GM21423 (cell line): ENCODE results near the gene KCNK18.
"Not testable (repeated sequence)": the region's sequence is repeated elsewhere in the genome, so short reads cannot be mapped to it uniquely, and the experiment has no call there.

Experiments used
- ATAC-seq: cut with Tn5 transposase; IDR thresholded peaks from one replicate; pipeline ENCODE4 v1.9.1; 2021; ENCODE audit warnings: mild to moderate bottlenecking, moderate library complexity; ENCODE audit not compliant: unreplicated experiment

KCNK18 gene

DNA sequence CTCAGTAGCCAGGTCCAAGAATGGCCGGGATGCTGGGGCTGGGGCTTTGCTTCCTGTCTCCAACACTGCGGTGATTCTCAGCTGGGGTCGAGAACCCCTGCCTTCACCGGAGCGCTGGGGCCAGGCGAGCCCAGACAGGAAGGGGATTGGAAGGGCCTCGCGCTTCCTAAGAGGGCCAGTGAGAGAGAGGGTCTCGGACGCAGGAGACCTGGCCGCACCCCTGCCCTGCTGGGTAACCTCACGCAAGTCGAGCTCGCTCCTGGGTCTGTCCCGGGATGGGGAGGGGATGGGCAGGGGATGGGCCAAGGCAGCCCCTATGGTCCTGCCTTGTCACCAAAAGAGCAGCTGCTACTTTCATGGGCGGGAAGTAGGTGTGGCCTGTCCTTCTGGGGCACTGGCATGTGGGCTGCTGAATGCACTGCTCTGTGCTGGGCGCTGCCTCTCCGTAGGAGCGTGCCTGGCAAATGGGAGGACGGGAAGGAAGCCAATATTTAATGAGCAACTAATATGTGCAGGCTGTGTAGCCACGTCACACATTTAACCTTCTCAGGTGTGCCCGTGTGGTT, 20.0 kb downstream of the KCNK18 start:
- ATAC-seq: peak; percentile 47

DNA sequence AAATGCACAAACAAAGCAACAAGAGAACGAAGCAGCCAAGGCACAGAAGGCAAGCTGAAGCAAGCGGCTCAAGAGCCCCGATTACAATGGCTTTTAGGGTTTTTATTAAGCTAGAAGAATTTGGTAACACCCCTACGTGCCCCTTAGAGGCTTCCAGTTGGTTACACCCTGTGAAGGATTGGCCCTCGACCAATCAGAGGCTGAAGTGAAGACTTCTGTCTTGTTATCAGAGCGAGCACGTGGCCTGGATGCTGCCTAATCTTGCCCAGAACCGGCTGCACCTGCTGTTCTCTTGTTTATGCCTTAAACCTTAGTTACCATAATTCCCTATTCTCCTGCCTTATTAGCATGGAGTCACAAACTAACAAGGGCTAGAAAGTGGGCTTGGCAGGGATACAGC, 21.4 kb downstream of the KCNK18 start:
- no peak for ATAC-seq

DNA sequence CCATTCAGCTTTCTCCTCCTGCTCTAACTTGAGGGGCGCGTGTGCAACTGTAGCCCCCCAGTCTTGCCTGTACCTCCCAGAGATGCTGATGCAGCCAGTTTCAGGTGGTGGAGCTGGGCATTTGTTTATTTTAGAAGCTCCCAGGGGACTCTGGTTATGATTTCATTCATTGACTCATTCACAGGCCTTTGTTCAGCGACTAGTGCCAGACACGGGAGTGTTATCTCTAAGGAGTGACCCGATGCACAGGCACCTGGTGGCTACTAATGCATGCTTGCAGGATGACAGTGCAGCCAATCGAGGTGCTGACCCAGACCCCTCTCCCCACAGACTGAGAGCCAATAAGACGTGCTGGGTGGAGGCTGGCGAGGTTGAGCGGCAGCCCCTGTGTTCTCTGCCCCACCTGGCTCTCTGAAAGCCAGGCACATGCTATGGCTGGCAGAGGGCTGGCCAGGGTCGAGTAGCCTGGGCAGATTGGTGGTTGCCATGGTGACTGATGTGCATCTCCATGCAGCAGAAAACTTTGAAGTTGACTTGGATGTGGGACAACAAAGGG, 23.9 kb downstream of the KCNK18 start:
- ATAC-seq: no peak

DNA sequence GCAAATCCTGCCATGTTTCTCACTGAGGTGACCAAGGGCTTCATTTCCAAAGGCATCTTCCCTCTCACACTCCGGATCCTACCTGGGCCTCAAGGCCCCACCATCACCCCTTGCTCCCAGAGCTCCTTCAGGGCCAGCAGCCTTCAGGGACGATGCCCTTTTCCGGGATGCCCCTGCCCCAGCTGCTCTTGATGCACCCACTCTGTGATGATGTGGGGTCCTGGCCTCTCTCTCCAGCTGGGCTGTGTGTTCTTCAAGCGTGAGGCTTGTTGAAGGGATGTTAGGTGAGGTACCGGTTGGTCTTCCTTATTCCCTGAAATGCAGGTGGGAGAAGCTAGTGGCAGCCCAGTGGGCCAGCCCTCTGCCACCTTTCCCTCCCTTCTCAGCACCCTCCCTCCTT, 25.3 kb downstream of the KCNK18 start:
- ATAC-seq: no peak

DNA sequence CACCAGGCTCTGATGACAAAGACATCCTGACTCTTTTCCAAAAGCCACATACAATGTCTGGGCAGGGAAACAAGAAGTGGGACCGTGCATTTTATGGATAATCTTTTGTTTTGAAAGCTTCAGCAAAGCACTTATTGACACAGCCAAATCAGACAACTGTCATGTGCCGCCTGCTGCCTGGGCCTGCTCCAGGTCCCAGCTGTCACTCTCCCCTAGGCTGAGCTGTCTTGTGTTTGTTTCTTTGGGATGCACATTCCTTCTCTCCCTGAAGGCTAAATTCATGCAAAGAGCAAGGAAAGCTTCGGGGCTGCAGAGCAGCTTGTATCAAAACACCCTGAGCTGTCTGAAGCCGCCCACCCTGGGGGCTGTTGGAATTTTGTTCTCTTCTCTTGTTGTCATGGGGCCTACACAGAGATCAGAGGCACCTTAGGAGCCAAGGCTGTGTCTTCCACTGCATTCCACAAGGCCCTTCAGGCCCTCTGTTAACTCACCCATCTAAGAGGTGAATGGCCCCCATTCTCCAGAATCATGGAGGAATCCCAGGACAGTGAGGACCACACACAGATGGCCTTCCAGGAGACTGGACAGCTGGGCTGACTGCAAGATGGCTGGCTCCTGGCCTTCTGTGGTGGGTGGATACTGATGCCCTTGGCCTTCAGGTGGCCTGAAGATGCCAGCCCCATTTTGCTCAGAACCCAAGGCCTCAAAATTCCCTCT, 25.8 kb downstream of the KCNK18 start:
- no peak for ATAC-seq

DNA sequence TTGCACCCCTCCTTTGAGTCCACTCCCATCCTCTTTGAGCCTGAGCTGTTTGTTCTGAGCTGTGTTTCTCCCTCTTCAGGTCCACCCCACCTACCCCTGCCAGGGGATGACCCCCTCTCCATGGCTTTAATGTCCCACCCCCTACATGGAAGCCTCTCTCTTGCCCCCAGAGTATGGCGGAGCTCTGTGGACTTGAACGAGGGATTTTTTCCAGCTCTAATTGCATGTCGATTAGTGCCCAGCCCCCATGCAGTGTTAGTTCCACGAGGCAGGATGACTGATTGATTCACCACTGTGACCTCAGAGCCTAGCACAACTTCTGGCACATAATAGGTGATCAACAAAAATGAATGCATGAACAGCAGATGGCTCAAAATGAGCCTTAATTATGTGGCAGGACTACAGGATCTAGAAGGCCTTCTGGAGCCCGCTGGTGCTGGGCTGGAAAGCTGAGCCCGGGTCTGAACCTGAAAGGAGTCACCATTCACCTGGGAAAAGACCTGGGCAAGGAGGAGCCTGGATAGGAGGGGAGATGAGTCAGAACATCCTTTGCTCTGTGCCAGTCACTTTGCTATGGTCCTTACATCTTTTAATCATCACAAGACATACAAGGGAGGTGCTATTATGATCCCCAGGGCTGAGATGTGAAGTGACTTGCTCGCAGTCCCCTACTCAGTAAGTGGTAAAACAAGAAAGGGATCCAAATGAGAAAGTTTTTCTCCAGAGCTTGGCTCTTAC, 26.6 kb downstream of the KCNK18 start:
- ATAC-seq: no peak

DNA sequence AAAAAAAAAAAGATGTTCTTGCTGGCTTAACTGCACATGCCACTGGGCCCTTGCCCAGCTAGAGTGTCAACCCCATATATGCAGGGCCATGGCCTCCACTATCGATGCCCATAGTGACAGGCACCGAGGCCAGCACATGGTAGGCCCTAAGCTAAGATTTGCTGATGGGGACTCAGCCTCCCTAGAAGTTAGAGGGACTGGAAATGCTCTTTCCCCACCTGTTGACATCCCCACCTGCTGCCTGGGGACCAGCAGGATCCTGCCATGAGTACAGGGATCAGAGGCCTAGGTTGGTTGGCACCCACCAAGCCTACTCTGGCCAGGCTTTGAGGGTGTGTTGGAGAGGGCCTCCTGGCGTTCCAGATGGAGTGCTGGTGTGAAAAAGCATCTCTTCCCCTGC, 27.6 kb downstream of the KCNK18 start:
- ATAC-seq: no peak

DNA sequence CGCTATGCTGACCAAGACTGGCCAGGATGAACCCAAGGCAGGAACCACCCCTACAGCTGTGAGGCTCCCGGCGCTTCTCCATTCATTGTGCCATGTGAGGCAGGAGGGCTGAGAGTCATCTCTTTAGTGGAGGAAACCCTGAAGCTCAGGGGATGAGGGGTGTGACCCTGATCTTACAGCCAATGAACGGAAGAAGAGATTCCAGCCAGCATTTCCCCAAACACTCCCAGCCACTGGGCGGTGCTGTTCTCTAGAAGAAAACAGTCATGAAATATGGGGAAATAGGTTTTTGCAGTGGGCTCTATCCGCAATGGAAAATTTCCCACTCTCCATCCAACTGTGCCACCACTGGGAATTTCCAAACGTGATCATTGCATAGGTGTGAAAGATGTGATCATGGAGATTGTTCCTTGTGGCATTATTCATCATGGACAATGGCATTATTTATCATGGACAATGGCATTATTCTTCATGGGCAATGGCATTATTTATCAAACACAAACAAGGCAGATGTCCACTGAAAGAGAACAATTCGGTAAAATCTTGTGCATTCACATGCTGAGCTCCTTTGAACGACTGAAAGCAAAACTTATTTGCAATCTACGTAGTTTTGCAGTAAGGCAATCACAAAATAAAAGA, 29.6 kb downstream of the KCNK18 start:
- ATAC-seq: peak; percentile 64

DNA sequence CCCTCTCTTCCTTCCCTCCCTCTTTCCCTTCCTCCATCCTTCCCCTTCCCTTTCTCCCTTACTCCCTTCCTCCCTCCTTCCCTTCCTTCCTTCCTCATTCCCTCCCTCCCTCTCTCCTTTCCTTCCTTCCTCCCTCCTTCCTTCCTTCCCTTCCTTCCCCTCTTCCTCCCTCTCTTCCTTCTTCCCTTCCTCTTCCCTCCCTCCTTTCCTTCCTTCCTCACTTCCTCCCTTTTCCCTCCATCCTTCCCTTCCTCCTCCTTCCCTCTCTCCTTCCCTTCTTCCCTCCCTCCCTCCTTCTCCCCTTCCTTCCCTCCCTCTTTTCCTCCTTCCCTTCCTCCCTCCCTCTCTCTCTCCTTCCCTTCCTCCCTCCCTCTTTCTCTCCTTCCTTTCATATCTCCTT, 30.9 kb downstream of the KCNK18 start:
- no peak for ATAC-seq

DNA sequence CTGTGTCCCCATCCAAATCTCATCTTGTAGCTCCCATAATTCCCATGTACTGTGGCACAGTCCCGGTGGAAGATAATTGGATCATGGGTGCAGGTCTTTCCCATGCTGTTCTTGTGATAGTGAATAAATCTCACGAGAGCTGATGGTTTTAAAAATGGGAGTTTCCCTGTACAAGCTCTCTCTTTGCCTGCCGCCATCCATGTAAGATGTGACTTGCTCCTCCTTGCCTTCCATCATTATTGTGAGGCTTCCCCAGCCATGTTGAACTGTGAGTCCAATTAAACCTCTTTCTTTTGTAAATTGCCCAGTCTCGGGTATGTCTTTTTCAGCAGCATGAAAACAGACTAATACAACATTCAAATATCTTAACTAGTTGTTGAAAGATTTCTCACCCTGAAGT, 32.8 kb downstream of the KCNK18 start:
- ATAC-seq: not testable (repeated sequence)

DNA sequence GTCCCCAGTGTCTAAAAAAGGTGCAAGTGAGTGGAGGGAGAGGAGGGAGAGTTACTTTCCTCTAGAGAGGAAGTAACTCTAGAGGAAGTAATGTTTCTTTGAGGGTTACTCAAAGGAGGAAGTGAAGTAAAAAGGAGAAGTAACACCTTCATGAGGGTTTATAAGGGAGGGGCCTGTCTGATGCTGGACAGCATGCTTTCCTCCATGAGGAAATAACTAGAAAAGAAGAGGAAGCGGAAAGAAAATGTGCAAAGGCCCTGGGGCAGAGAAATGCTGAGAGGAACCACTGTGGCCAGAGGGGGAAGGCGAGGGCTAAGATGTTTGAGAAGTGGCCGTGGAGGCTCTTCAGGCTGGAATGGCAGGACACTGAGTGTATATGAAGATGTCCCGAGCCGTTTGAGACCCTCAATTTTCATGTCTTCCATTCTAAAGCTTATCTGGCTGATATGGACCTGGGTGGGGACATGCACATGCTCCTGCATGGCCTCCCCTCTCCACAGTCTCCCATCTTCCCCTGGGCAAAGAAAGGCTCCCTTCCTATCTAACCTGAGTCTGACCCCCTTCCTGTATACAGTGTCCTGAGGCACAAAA, 40.2 kb downstream of the KCNK18 start:
- no peak for ATAC-seq

DNA sequence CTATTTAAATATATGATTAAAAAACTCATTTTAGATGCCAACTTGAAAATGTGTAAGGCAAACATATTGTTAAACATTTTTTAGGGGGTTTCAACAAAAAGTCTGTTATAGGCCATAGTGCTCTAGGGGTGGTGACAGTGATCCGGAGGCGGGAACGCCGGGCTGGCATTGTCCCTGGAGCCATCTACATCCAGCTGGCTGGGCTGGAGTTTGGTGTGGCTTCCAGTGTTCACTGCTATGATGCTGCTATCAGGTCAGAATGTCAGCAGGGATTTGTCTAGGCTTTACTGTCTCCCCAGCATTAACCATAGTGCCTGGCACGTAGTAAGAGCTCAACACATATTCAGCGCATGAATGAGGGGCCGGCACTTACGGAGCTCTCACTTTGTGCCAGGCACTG, 41.8 kb downstream of the KCNK18 start:
- ATAC-seq: no peak

DNA sequence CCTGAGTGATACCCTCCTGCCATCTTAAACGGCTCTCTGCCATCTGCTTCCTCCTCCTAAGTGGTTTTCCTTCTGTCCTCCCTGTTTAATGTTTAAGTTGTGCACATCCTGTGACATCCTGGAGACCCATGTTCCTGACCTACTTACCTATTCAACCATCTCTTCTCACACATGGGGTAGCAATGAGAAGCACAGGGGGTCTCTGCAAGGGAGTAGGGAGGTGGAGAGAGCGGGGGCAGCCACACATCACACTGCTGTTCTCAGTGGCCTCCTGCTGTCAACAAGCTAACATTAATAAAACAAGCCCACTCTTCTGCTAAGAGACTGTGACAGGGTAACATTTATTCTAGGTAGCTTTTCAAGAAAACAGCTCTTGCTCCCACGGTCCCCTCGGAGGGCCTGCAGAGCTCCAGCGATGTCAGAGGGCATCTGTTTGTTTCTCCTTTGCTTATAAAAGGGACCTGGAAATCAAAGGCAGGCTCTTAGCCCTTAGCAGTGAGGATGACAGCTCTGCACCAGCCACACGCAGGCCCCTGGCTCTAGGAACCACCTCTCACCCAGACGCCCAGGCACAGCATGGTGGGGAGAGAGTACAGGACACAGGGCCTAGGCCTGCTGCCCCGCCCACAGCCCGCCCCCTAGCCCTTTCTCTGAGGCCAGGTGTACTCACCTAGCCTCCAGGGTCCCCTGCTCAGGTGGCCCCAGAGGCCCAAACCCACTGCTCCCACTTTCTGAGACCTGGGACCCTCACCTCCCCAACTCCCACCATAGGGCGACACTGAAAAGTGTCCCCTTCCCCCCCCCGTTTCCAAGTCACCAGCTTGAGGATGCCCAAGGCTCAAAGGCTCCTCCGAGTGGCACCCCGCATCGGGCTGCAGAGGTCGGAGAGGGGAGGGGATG, 42.7 kb downstream of the KCNK18 start:
- ATAC-seq: no peak

DNA sequence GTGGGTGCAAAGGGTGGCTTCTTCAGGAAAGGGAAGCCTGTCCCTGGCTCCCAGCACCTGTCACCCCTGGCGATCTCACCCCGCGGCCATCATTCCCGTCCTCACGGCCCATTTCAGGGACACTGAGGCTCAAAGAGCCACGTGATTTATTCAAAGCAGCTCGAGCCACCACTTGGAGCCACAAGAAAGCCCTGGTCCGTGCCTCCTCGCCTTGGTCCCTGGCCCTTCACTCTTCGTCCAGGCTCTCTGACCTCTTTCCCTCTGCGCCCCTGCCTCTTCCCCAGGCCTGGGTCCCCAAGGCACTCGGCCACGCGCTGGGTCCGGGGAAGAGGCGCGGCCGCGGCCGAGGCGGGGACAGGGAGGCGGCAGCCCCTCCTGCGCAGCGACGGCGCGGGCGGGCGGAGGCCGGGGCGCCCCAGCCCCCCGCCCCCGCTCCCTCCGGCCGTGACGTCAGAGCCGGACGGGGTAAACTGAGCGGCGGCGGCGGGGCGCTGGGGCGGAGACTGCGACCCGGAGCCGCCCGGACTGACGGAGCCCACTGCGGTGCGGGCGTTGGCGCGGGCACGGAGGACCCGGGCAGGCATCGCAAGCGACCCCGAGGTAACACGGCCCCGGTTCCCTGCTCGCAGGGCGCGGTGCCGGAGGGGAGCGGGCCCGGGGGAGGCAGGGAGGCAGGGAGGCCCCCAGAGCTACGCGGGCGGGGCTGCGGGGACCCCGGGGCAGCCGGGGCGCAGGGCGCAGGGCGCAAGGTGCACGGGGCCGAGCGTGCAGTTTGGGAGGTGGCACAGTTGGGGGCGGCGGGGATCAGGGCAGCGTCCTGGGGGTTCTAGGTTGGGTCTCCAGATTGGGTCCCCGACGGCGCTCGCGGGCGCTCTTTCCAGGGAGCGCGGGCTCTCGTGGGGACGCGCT, 43.6 kb downstream of the KCNK18 start, which contains the start of gene SLC18A2:
Gene SLC18A2 (plus strand): TSS at position 494 of the 909 bp plus-strand sequence. CDS start 580 bp downstream, outside the sequence.
- ATAC-seq: no peak

DNA sequence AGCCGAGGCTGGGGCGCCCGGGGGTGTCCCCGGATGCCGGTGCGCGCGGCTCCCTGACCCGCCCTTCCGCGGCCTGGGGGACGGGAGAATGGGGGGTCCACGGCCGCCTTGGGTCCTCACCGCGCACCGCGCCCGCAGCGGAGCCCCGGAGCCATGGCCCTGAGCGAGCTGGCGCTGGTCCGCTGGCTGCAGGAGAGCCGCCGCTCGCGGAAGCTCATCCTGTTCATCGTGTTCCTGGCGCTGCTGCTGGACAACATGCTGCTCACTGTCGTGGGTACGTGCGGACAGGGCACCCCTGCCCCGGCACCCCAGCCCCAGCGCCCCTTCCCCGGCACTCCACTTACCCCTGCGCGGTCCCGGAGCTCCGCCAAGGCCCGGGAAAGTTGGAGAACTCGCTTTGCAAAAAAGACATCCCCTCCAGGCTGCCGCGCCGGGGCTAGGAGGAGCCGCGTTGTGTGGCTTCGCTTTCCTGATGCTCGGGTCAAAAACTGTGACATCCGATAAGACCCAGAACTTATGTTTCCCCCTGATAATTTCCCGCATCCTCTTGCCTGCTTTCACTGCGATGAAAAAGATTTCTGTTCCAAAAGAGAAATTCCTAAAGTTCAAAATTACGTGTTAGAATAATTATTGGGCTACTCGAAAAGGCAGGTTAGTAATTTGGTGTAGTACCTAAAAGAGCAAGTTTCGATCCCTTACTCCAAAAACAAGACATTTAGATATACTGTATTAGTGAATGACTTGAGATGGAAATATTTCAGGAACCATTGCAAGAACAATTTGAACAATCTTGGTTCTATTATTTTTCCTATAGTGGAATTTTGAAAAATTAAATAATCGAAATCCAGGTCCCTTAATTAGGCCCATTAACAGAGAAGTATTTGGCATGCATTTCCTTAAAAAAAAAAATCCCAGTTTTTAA, 44.5 kb downstream of the KCNK18 start:
- ATAC-seq: no peak

DNA sequence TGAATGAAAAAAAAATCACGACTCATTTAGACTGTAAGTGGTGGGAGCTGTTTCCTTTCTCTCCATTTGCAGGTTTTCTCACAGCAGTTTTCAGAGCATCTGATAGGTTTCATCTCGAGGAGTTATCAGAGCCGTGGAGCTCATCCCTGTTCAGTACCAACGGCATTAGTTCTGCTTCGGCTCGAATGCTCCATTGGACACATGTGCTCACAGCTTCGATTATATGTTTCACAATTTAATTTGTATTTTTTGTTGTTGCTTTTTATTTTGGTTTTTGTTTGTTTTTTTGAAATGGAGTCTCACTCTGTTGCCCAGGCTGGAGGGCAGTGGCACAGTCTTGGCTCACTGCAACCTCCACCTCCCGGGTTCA, 45.2 kb downstream of the KCNK18 start:
- no peak for ATAC-seq

DNA sequence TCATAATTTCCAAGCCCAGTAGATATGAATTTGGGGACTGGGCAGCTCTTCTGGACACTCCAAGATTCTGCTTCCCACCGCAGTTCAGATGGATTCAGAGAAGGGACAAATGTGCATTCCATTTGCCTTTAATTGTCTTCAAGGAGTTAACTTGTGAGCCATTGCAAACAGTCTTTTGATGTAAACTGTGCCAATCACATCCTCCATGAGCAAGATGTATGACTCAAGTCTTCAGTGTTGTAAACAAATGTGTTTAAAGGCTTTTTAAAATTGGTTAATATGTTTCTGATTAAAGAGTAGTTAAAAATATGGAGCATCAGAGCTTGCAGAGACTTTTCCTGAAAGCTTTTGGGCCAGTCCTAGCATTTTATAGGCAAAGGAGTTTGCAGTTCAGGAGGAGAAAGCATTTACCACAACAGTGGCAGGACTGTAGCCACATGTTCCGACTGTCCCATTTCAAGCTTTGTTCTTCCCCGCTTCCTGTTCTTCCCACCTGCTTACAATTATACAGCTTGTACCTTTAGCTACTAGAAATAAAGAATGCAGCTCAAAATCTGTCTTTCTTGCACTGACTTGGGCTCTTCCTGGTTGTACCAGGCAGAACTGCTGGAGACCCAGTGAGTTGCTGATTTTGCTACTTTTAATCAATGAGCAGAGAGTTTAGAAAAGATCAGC, 49.8 kb downstream of the KCNK18 start:
- ATAC-seq: no peak
